ENCODE data around the gene USP5. TPM values are rescaled to one million over a fixed set of nuclear protein-coding genes. Genes with fewer than 3 reads are reported as not detected.
A peak's percentile ranks its signal among the peaks of the same experiment; 100 is the strongest.

Gene USP5
- total and polyA plus RNA-seq, 3 donors from 2014 or later: 96.1 to 154 (median 97.5) TPM

- no peak for TF ChIP-seq POLR2A (IDR thresholded peaks at IDR 0.05)
- TF ChIP-seq CTCF (IDR thresholded peaks at IDR 0.05): peak; percentile 89 to 92 (median 89)
- no peak overlapping the region for H3K4me3 ChIP-seq
- 18 to 52% methylated on average over 3 to 19 of the region's 19 CpGs for WGBS, 2 donors
- peak; percentile 89 for DNase-seq
- H3K27me3 ChIP-seq: no peaks in the 10 kb centered on the region
- H3K27ac ChIP-seq: no peak overlapping the region
- H3K36me3 ChIP-seq (ENCODE audit: low read depth, missing control alignments): no peaks in the 10 kb centered on the region
- no peaks in the 10 kb centered on the region for H3K9me3 ChIP-seq
- peaks cover 15% of the 10 kb centered on the region for H3K4me1 ChIP-seq
- intact Hi-C loops (cut with DNase I; ENCODE audit: low total_unique reads): loop anchor here (10.0 kb wide), 1 partner anchor 51 kb away; the partner anchor contains the start of gene LAG3
Measured at GRCh38 chr12:6825398-6826124, 26.4 kb upstream of the USP5 start.

GRCh38 chr12:6826125-6826733, 25.7 kb upstream of the USP5 start:
- no peaks in the 10 kb centered on the region for H3K27me3 ChIP-seq
- H3K4me1 ChIP-seq: peaks cover 15% of the 10 kb centered on the region
- TF ChIP-seq POLR2A (IDR thresholded peaks at IDR 0.05) (no peak), CTCF (IDR thresholded peaks at IDR 0.05) (no peak)
- no peaks in the 10 kb centered on the region for H3K36me3 ChIP-seq (ENCODE audit: low read depth, missing control alignments)
- no peak overlapping the region for H3K27ac ChIP-seq
- no peak for DNase-seq
- H3K9me3 ChIP-seq: no peaks in the 10 kb centered on the region
- no peak overlapping the region for H3K4me3 ChIP-seq
- 77 to 82% methylated on average over 17 of the region's 17 CpGs for WGBS, 2 donors
- intact Hi-C loops (cut with DNase I; ENCODE audit: low total_unique reads): loop anchor here (10.0 kb wide), 1 partner anchor 51 kb away; the partner anchor contains the start of gene LAG3

- H3K9me3 ChIP-seq: no peaks in the 10 kb centered on the region
- peaks cover 14% of the 10 kb centered on the region for H3K4me1 ChIP-seq
- intact Hi-C loops (cut with DNase I; ENCODE audit: low total_unique reads): loop anchor here (10.0 kb wide), 1 partner anchor 52 kb away; the partner anchor contains the start of gene LAG3
- H3K36me3 ChIP-seq (ENCODE audit: low read depth, missing control alignments): no peaks in the 10 kb centered on the region
- H3K27me3 ChIP-seq: no peaks in the 10 kb centered on the region
- WGBS, 2 donors: 66 to 81% methylated on average over 14 to 22 of the region's 22 CpGs
- H3K4me3 ChIP-seq: no peak overlapping the region
- DNase-seq: no peak
- TF ChIP-seq CTCF (IDR thresholded peaks at IDR 0.05) (no peak), POLR2A (IDR thresholded peaks at IDR 0.05) (no peak)
- H3K27ac ChIP-seq: peak overlapping the region; percentile 65 to 72
Measured at GRCh38 chr12:6826734-6827436, 25.1 kb upstream of the USP5 start.

GRCh38 chr12:6827437-6827911, 24.5 kb upstream of the USP5 start:
- intact Hi-C loops (cut with DNase I; ENCODE audit: low total_unique reads): loop anchor here (10.0 kb wide), 1 partner anchor 53 kb away; the partner anchor contains the start of gene LAG3
- Histone ChIP-seq H3K27me3 (no peaks in the 10 kb centered on the region), H3K27ac (peak overlapping the region; percentile 65 to 72), H3K9me3 (no peaks in the 10 kb centered on the region), H3K4me1 (peaks cover 9% of the 10 kb centered on the region), H3K4me3 (no peak overlapping the region), H3K36me3 (ENCODE audit: low read depth, missing control alignments) (no peaks in the 10 kb centered on the region)
- 2 to 10% methylated on average over 3 to 6 of the region's 8 CpGs for WGBS, 2 donors
- DNase-seq: peak; percentile 91
- TF ChIP-seq POLR2A (IDR thresholded peaks at IDR 0.05) (no peak), CTCF (IDR thresholded peaks at IDR 0.05) (no peak)

Measured in testis (tissue), 3 donors.